OCI-LY3 (cell line): ENCODE measurements around the gene FDX2.

Experiments used
- EZH2phosphoT487 ChIP-seq: fragments of 200-600 bp; shearing (Covaris generic); IDR thresholded peaks from 2 replicates; pipeline ENCODE4 v1.6.1; 2018; ENCODE audit warnings: antibody characterized with exemption, mixed run types, low read depth
- TF ChIP-seq, protein P1 (sequence below): fragments of 200-600, 300-600 bp; sonication (generic); IDR thresholded peaks from 2 replicates; pipeline ENCODE4 v1.5.1; 2014; ENCODE audit warnings: antibody characterized with exemption, low read length, low read depth

- TF ChIP-seq, protein P1, sequence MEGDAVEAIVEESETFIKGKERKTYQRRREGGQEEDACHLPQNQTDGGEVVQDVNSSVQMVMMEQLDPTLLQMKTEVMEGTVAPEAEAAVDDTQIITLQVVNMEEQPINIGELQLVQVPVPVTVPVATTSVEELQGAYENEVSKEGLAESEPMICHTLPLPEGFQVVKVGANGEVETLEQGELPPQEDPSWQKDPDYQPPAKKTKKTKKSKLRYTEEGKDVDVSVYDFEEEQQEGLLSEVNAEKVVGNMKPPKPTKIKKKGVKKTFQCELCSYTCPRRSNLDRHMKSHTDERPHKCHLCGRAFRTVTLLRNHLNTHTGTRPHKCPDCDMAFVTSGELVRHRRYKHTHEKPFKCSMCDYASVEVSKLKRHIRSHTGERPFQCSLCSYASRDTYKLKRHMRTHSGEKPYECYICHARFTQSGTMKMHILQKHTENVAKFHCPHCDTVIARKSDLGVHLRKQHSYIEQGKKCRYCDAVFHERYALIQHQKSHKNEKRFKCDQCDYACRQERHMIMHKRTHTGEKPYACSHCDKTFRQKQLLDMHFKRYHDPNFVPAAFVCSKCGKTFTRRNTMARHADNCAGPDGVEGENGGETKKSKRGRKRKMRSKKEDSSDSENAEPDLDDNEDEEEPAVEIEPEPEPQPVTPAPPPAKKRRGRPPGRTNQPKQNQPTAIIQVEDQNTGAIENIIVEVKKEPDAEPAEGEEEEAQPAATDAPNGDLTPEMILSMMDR = no peak
- TF ChIP-seq EZH2phosphoT487 = no peak
Measured at GRCh38 chr19:10316229-10317044, 622 bp upstream of the FDX2 start.
